GM12878 (cell line): ENCODE results near the gene PDGFC. TPM values are rescaled to one million over a fixed set of nuclear protein-coding genes. Genes with fewer than 3 reads are reported as not detected.

Source experiments
- ATAC-seq: fragments of 200-7000 bp; cut with Tn5 transposase; 3 replicates; pipeline ENCODE4 v1.9.1; 2020; ENCODE audit warnings: mild to moderate bottlenecking, moderate library complexity
- BruUV-seq: library from RNA; stranded (reverse); fragments of 400-500 nt; replicated peaks from 2 replicates; lab custom pipeline; 2021; lab: Mats Ljungman, UMichigan
- CTCF ChIA-PET: fragments of 300-600 bp; sonication (Branson Sonifier 250); formaldehyde crosslinking; extraction: SDS; loops from one replicate; lab custom pipeline; 2021; ENCODE audit warnings: inconsistent platforms; lab: Yijun Ruan, JAX
- POLR2A ChIA-PET: fragments of 350-600 bp; formaldehyde crosslinking; extraction: SDS; loops from one replicate; lab custom pipeline; 2021; ENCODE audit warnings: inconsistent platforms; lab: Charles Lee
- RAD21 ChIA-PET: fragments of 300-600 bp; sonication (Branson Sonifier 250); formaldehyde crosslinking; loops from one replicate; lab custom pipeline; 2023; ENCODE audit warnings: antibody characterized with exemption; ENCODE audit not compliant: unreplicated experiment; lab: Charles Lee
- SMC1A ChIA-PET: fragments of 300-600 bp; sonication (Branson Sonifier 250); formaldehyde crosslinking; loops from one replicate; lab custom pipeline; 2023; ENCODE audit not compliant: unreplicated experiment, uncharacterized antibody; lab: Charles Lee
- DNase-seq: peaks from one replicate; pipeline ENCODE4 v3.0.0-alpha.2; 2011; ENCODE audit warnings: low read depth, low spot score
- FAIRE-seq: peaks from 3 replicates; lab custom pipeline; 2011; peaks lifted over from hg19 to GRCh38; lab: Jason Lieb, UNC
- H2AFZ ChIP-seq: 2 replicates; pipeline ENCODE4 v1.6.0; 2011; ENCODE audit warnings: low read depth, low read length, control low read depth; ENCODE audit not compliant: control insufficient read depth
- H3K27ac ChIP-seq: 2 replicates; pipeline ENCODE4 v1.5.1; 2011; ENCODE audit warnings: control low read depth; ENCODE audit not compliant: control insufficient read depth, insufficient read depth
- H3K27me3 ChIP-seq, 2 experiments: replicated peaks in 1 of 2; 2 replicates each; pipeline versions ENCODE4 v1.6.0 to v1.6.1; 2011; ENCODE audit warnings: low read length in 1 of 2; ENCODE audit not compliant: control insufficient read depth in 2 of 2, insufficient read depth in 2 of 2
- H3K36me3 ChIP-seq, 2 experiments: 2 replicates each; pipeline ENCODE4 v1.5.1; 2011; ENCODE audit warnings: low read length in 1 of 2; ENCODE audit not compliant: control insufficient read depth in 2 of 2, insufficient read depth in 2 of 2
- H3K4me1 ChIP-seq: 2 replicates; pipeline ENCODE4 v1.6.1; 2011; ENCODE audit warnings: mild to moderate bottlenecking, low read length, moderate library complexity, mixed read lengths; ENCODE audit not compliant: control insufficient read depth, insufficient read depth
- H3K4me2 ChIP-seq: 2 replicates; pipeline ENCODE4 v1.6.0; 2011; ENCODE audit warnings: control low read depth; ENCODE audit not compliant: control insufficient read depth, insufficient read depth
- H3K4me3 ChIP-seq: fragments of 200-600 bp; sonication (generic); 2 replicates; pipeline ENCODE4 v1.5.1; 2016
- H3K79me2 ChIP-seq: 2 replicates; pipeline ENCODE4 v1.6.0; 2011; ENCODE audit warnings: low read length; ENCODE audit not compliant: control insufficient read depth, insufficient read depth
- H3K9ac ChIP-seq: 2 replicates; pipeline ENCODE4 v1.8.0; 2011; ENCODE audit warnings: low read length, control low read depth, mixed read lengths; ENCODE audit not compliant: control insufficient read depth, insufficient read depth
- H3K9me3 ChIP-seq: replicated peaks from 3 replicates; pipeline ENCODE4 v1.5.1; 2011; ENCODE audit warnings: mild to moderate bottlenecking, low read length; ENCODE audit not compliant: control insufficient read depth, insufficient read depth
- H4K20me1 ChIP-seq: 2 replicates; pipeline ENCODE4 v1.6.0; 2011; ENCODE audit not compliant: control insufficient read depth, insufficient read depth
- ATF2 ChIP-seq: IDR thresholded peaks from 2 replicates; pipeline ENCODE4 v1.6.1; 2012; ENCODE audit warnings: low read length, inconsistent platforms
- ATF7 ChIP-seq: fragments of 450-650 bp; IDR thresholded peaks from 2 replicates; pipeline ENCODE4 v1.6.1; 2016; ENCODE audit warnings: low read depth, mild to moderate bottlenecking
- BCL3 ChIP-seq: IDR thresholded peaks from 2 replicates; pipeline ENCODE4 v1.6.1; 2011; ENCODE audit warnings: borderline replicate concordance, low read depth, mild to moderate bottlenecking, moderate library complexity, low read length; ENCODE audit not compliant: insufficient read depth, poor library complexity, severe bottlenecking
- BCLAF1 ChIP-seq: fragments of 450-650 bp; IDR thresholded peaks from 2 replicates; pipeline ENCODE4 v1.6.1; 2017; ENCODE audit warnings: antibody characterized with exemption, mild to moderate bottlenecking, moderate library complexity
- CHD1 ChIP-seq: IDR thresholded peaks from 2 replicates; pipeline ENCODE4 v1.6.1; 2012; ENCODE audit warnings: low read depth, low read length, improper control_type of control experiment
- FOS ChIP-seq: IDR thresholded peaks from 3 replicates; pipeline ENCODE4 v1.6.1; 2011; ENCODE audit warnings: borderline replicate concordance; ENCODE audit not compliant: insufficient read length; ENCODE audit errors: extremely low read depth
- FOXM1 ChIP-seq: IDR thresholded peaks from 2 replicates; pipeline ENCODE4 v1.6.1; 2012; ENCODE audit warnings: low read depth, mild to moderate bottlenecking, inconsistent platforms, low read length, moderate library complexity
- MEF2A ChIP-seq: IDR thresholded peaks from 2 replicates; pipeline ENCODE4 v1.6.1; 2011; ENCODE audit warnings: low read depth, mild to moderate bottlenecking, low read length, moderate library complexity; ENCODE audit not compliant: insufficient read depth
- NRF1 ChIP-seq: conservative IDR thresholded peaks from 2 replicates; pipeline ENCODE4 v1.6.1; 2011; ENCODE audit warnings: mild to moderate bottlenecking, low read depth, low read length, improper control_type of control experiment
- TAF1 ChIP-seq: IDR thresholded peaks from 2 replicates; pipeline ENCODE4 v1.6.1; 2011; ENCODE audit warnings: mild to moderate bottlenecking, low read depth, low read length, borderline replicate concordance
- TARDBP ChIP-seq: IDR thresholded peaks from 2 replicates; pipeline ENCODE4 v1.6.1; 2016; ENCODE audit warnings: borderline replicate concordance
- TCF3 ChIP-seq: IDR thresholded peaks from 2 replicates; pipeline ENCODE4 v1.6.1; 2012; ENCODE audit warnings: low read depth, mild to moderate bottlenecking, low read length, borderline replicate concordance; ENCODE audit not compliant: insufficient read depth
- TCF7 ChIP-seq: IDR thresholded peaks from 2 replicates; pipeline ENCODE4 v1.6.1; 2014; ENCODE audit warnings: antibody characterized with exemption, borderline replicate concordance
- WGBS: methylation state at CpG from one replicate; pipeline ENCODE4 v1.1.6; 2016; ENCODE audit warnings: low lambda C conversion rate; ENCODE audit not compliant: insufficient replicate concordance, insufficient coverage; ENCODE audit errors: missing lambda C conversion rate; 5-methylcytosine and 5-hydroxymethylcytosine counted together
- in situ Hi-C: fragments of 300-500 bp; cut with MboI; formaldehyde crosslinking; loops from 9 replicates; pipeline ENCODE4 v1.14.3; 2018; ENCODE audit warnings: mixed read lengths
- intact Hi-C: fragments of 100-400 bp; cut with micrococcal nuclease; formaldehyde crosslinking; loops from one replicate; pipeline ENCODE4 v1.14.2; 2022; ENCODE audit not compliant: unreplicated experiment
- polyA plus RNA-seq, 11 experiments: library from polyadenylated mRNA; depleted of rRNA in 4 of 11; unstranded in 6 of 11; stranded (reverse) in 5 of 11; fragments of >200 nt; fragmentation: Nextera tagmentation in 4 of 11; fragmentation: Illumina TruSeq in 1 of 11; extraction: Ambion mirVana in 4 of 11; extraction: Trizol in 1 of 11; gene quantifications; 1 replicate in 1 of 11; 2 replicates in 10 of 11; pipeline versions ENCODE4 v1.2.1 to v1.2.3, GENCODE V29; 2011 to 2016; ENCODE audit warnings: inconsistent platforms in 2 of 11, missing spikeins in 2 of 11, low read depth in 1 of 11
- total RNA-seq, 4 experiments: library from RNA; depleted of rRNA in 3 of 4; stranded (reverse); fragments of >200 nt in 3 of 4; fragmentation: Illumina TruSeq in 1 of 4; extraction: Trizol in 1 of 4; gene quantifications; 2 replicates each; pipeline versions ENCODE4 v1.2.1 to v1.2.3, GENCODE V29; 2013 to 2021

Gene PDGFC
- total and polyA plus RNA-seq, 10 of the 15 experiments (the other 5 are each of a cell fraction or from before 2014, with no cell fraction given), result 0.02 to 0.18 TPM; not detected in 8

GRCh38 chr4:156786713-156787112 lies 184.9 kb downstream of the PDGFC start:
- RAD21 ChIA-PET, result no interaction called here
- intact Hi-C loops, result no loop called here
- POLR2A ChIA-PET, result no interaction called here
- Histone ChIP-seq H2AFZ (no peak overlapping the region), H3K9ac (no peak overlapping the region), H4K20me1 (no peaks in the 10 kb centered on the region), H3K36me3 (no peaks in the 10 kb centered on the region), H3K79me2 (no peaks in the 10 kb centered on the region), H3K4me3 (no peak overlapping the region), H3K4me2 (no peak overlapping the region), H3K4me1 (no peaks in the 10 kb centered on the region), H3K27ac (no peak overlapping the region), H3K27me3 (no peaks in the 10 kb centered on the region), H3K9me3 (no peaks in the 10 kb centered on the region)
- ATAC-seq (no peak), DNase-seq (no peak), FAIRE-seq (no peak)
- CTCF ChIA-PET, result no interaction called here
- BruUV-seq, result no TSS peak
- TF ChIP-seq FOXM1 (no peak), TARDBP (no peak)
- SMC1A ChIA-PET, result interaction anchor here (1.0 to 1.4 kb wide), 2 partner anchors 8 to 17 kb away, joined by 3 to 4 read pairs; no protein-coding TSS in a partner anchor
- in situ Hi-C loops, result no loop called here

GRCh38 chr4:156784970-156785369 lies 186.6 kb downstream of the PDGFC start:
- POLR2A ChIA-PET, result no interaction called here
- no TSS peak for BruUV-seq
- FAIRE-seq, result no peak
- Histone ChIP-seq H3K4me1 (no peaks in the 10 kb centered on the region), H3K79me2 (no peaks in the 10 kb centered on the region), H3K36me3 (no peaks in the 10 kb centered on the region), H3K27me3 (no peaks in the 10 kb centered on the region), H3K9me3 (no peaks in the 10 kb centered on the region), H3K4me3 (no peak overlapping the region), H2AFZ (no peak overlapping the region), H3K27ac (no peak overlapping the region), H4K20me1 (no peaks in the 10 kb centered on the region), H3K4me2 (no peak overlapping the region), H3K9ac (no peak overlapping the region)
- CTCF ChIA-PET, result no interaction called here
- in situ Hi-C loops (no loop called here), intact Hi-C loops (no loop called here)
- ATAC-seq, result no peak
- WGBS, result 24% methylated on average over 3 of the region's 3 CpGs
- no peak for DNase-seq
- RAD21 ChIA-PET, result interaction anchor here (1.5 kb wide), 1 partner anchor 15 kb away, joined by 3 read pairs; no protein-coding TSS in a partner anchor
- SMC1A ChIA-PET, result interaction anchor here (1.0 to 1.9 kb wide), 3 partner anchors 9 to 35 kb away, joined by 4 to 7 read pairs (median 4); no protein-coding TSS in a partner anchor
- TF ChIP-seq BCL3 (no peak), CHD1 (no peak), NRF1 (no peak), TCF3 (no peak), ATF7 (no peak), MEF2A (no peak), BCLAF1 (no peak), FOS (no peak), TCF7 (no peak), ATF2 (no peak), TAF1 (no peak)
